IgD-negative memory B cell (primary cell): ENCODE data around the gene KRTAP5-10. TPM values are rescaled to one million over a fixed set of nuclear protein-coding genes. Genes with fewer than 3 reads are reported as not detected.
"Not testable (repeated sequence)": the region's sequence is repeated elsewhere in the genome, so short reads cannot be mapped to it uniquely, and the experiment has no call there.

Experiments
- H3K27ac Mint-ChIP-seq, 3 donors: one replicate each; pipeline ENCODE4 v1.8.0; 2020 to 2022; ENCODE audit warnings: mild to moderate bottlenecking in 3 of 3, mixed read lengths in 3 of 3, moderate library complexity in 1 of 3
- H3K27me3 Mint-ChIP-seq: one replicate; pipeline ENCODE4 v1.8.0; 2021; ENCODE audit warnings: mixed read lengths
- H3K36me3 Mint-ChIP-seq: one replicate; pipeline ENCODE4 v1.8.0; 2020; ENCODE audit warnings: mild to moderate bottlenecking, mixed read lengths
- H3K4me1 Mint-ChIP-seq, 3 donors: one replicate each; pipeline ENCODE4 v1.8.0; 2020 to 2022; ENCODE audit warnings: mixed read lengths in 3 of 3, mild to moderate bottlenecking in 1 of 3
- H3K4me3 Mint-ChIP-seq, 4 donors: one replicate each; pipeline ENCODE4 v1.8.0; 2020 to 2022; ENCODE audit warnings: mild to moderate bottlenecking in 4 of 4, mixed read lengths in 4 of 4, moderate library complexity in 3 of 4
- H3K9me3 Mint-ChIP-seq, 3 donors: one replicate each; pipeline ENCODE4 v1.8.0; 2020 to 2021; ENCODE audit warnings: mixed read lengths in 3 of 3, mild to moderate bottlenecking in 1 of 3
- polyA plus RNA-seq: library from polyadenylated mRNA; unstranded; fragments of 300-500 nt; fragmentation: Illumina TruSeq; gene quantifications from one replicate; pipeline ENCODE4 v1.2.3, GENCODE V29; 2021

Gene KRTAP5-10
- polyA plus RNA-seq, 1 donor from 2014 or later = not detected

- not testable (repeated sequence) for H3K4me1 Mint-ChIP-seq, H3K9me3 Mint-ChIP-seq, H3K4me3 Mint-ChIP-seq, H3K36me3 Mint-ChIP-seq
- peak within 1 kb of the TSS in 1 of 3 donors; percentile 13 for H3K27ac Mint-ChIP-seq
- H3K27me3 Mint-ChIP-seq = peaks cover 20% of the 10 kb centered on the region
Observed at GRCh38 chr11:71537977-71538665, 27.2 kb upstream of the KRTAP5-10 start, which contains the start of gene KRTAP5-8. TSS of gene KRTAP5-8 (plus strand) at chr11:71538025. CDS start at chr11:71538056, 31 bp downstream.

DNA sequence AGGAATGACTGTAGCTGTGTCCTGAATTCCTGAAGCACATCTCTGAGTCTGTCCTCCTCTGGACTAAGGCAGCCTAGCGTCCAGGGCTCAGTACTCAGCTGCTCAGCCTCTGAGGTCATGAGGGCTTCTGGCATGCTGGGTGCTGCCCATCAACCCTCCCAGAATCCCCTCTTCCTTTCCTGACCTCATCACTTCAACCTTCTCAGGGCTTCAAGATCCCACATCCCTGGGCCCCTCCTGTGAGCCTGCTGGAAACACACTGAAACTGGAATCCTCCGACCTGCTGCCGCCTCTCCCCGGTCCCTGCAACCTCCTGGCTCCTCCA lies 26.7 kb upstream of the KRTAP5-10 start:
- H3K27ac Mint-ChIP-seq = peak overlapping the region in 1 of 3 donors; percentile 13
- H3K4me1 Mint-ChIP-seq = peaks cover 5 to 11% (median 7%) of the 10 kb centered on the region in 3 donors
- H3K27me3 Mint-ChIP-seq = peaks cover 23% of the 10 kb centered on the region
- peaks cover 0 to 9% (median 5%) of the 10 kb centered on the region in 3 donors for H3K9me3 Mint-ChIP-seq
- H3K36me3 Mint-ChIP-seq = peaks cover 7% of the 10 kb centered on the region
- H3K4me3 Mint-ChIP-seq = no peak overlapping the region

DNA sequence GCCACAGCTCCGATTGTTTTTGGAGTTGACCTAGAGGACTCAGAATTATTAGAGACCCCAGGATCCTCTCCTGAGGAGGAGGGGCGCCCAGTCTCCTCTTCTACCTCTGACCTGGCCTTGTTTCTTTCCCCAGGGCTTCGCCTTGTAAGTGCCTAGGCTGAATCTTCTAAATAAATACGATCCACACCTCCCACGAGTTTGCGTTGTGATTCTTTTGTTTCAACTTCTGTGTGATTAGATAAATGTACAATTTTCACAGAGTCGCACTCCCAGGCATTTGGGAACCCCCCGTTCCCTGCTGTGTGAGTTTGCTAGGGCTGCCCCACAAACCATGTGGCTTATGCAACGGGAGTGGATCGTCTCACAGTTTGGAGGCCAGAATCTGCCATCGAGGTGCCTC lies 26.3 kb upstream of the KRTAP5-10 start:
- peaks cover 7% of the 10 kb centered on the region for H3K36me3 Mint-ChIP-seq
- H3K27me3 Mint-ChIP-seq = peaks cover 24% of the 10 kb centered on the region
- H3K27ac Mint-ChIP-seq = peak overlapping the region in 1 of 3 donors; percentile 13
- H3K4me3 Mint-ChIP-seq = no peak overlapping the region
- H3K4me1 Mint-ChIP-seq = peaks cover 9 to 12% (median 11%) of the 10 kb centered on the region in 3 donors
- peaks cover 0 to 9% (median 5%) of the 10 kb centered on the region in 3 donors for H3K9me3 Mint-ChIP-seq

GRCh38 chr11:71539971-71540370 lies 25.4 kb upstream of the KRTAP5-10 start:
- not testable (repeated sequence) for H3K36me3 Mint-ChIP-seq, H3K27ac Mint-ChIP-seq, H3K9me3 Mint-ChIP-seq, H3K4me3 Mint-ChIP-seq
- H3K4me1 Mint-ChIP-seq = peaks cover 12 to 15% (median 15%) of the 10 kb centered on the region in 3 donors
- peaks cover 24% of the 10 kb centered on the region for H3K27me3 Mint-ChIP-seq

- H3K4me1 Mint-ChIP-seq = peaks cover 12 to 15% (median 15%) of the 10 kb centered on the region in 3 donors
- not testable (repeated sequence) for H3K27ac Mint-ChIP-seq, H3K9me3 Mint-ChIP-seq, H3K36me3 Mint-ChIP-seq
- H3K27me3 Mint-ChIP-seq = peaks cover 24% of the 10 kb centered on the region
- peak overlapping the region in 1 of 4 donors; percentile 30 for H3K4me3 Mint-ChIP-seq
Observed at GRCh38 chr11:71540521-71541304, 24.6 kb upstream of the KRTAP5-10 start.

- Mint-ChIP-seq H3K27ac (no peak overlapping the region), H3K4me1 (peaks cover 12 to 15% (median 15%) of the 10 kb centered on the region in 3 donors), H3K4me3 (peak overlapping the region in 1 of 4 donors; percentile 59), H3K27me3 (peaks cover 30% of the 10 kb centered on the region), H3K36me3 (peaks cover 6% of the 10 kb centered on the region), H3K9me3 (peaks cover 0 to 9% (median 5%) of the 10 kb centered on the region in 3 donors)
Observed at GRCh38 chr11:71542382-71542781, 23.0 kb upstream of the KRTAP5-10 start.

GRCh38 chr11:71542879-71543777 lies 22.2 kb upstream of the KRTAP5-10 start:
- Mint-ChIP-seq H3K9me3 (peaks cover 0 to 9% (median 5%) of the 10 kb centered on the region in 3 donors), H3K4me3 (peak overlapping the region in 1 of 4 donors; percentile 9), H3K4me1 (peaks cover 12 to 15% (median 15%) of the 10 kb centered on the region in 3 donors), H3K27ac (peak overlapping the region in 1 of 3 donors; percentile 35), H3K36me3 (peaks cover 7% of the 10 kb centered on the region), H3K27me3 (peaks cover 36% of the 10 kb centered on the region)

- H3K9me3 Mint-ChIP-seq = peaks cover 0 to 9% (median 5%) of the 10 kb centered on the region in 3 donors
- peaks cover 12 to 15% (median 15%) of the 10 kb centered on the region in 3 donors for H3K4me1 Mint-ChIP-seq
- H3K27ac Mint-ChIP-seq = no peak overlapping the region
- H3K4me3 Mint-ChIP-seq = peak overlapping the region in 1 of 4 donors; percentile 53
- peaks cover 37% of the 10 kb centered on the region for H3K27me3 Mint-ChIP-seq
- H3K36me3 Mint-ChIP-seq = peaks cover 7% of the 10 kb centered on the region
Observed at GRCh38 chr11:71543866-71544265, 21.5 kb upstream of the KRTAP5-10 start.

- H3K36me3 Mint-ChIP-seq = peaks cover 7% of the 10 kb centered on the region
- peak overlapping the region in 1 of 4 donors; percentile 82 for H3K4me3 Mint-ChIP-seq
- H3K27me3 Mint-ChIP-seq = peaks cover 31% of the 10 kb centered on the region
- peaks cover 0 to 9% (median 5%) of the 10 kb centered on the region in 3 donors for H3K9me3 Mint-ChIP-seq
- no peak overlapping the region for H3K27ac Mint-ChIP-seq
- H3K4me1 Mint-ChIP-seq = peaks cover 12 to 15% (median 15%) of the 10 kb centered on the region in 3 donors
Observed at GRCh38 chr11:71544525-71545214, 20.7 kb upstream of the KRTAP5-10 start.

- peaks cover 7% of the 10 kb centered on the region for H3K36me3 Mint-ChIP-seq
- no peak overlapping the region for H3K27ac Mint-ChIP-seq
- peaks cover 12 to 20% (median 15%) of the 10 kb centered on the region in 3 donors for H3K4me1 Mint-ChIP-seq
- H3K27me3 Mint-ChIP-seq = peaks cover 29% of the 10 kb centered on the region
- peaks cover 0 to 9% (median 5%) of the 10 kb centered on the region in 3 donors for H3K9me3 Mint-ChIP-seq
- no peak overlapping the region for H3K4me3 Mint-ChIP-seq
Observed at GRCh38 chr11:71545405-71545966, 19.9 kb upstream of the KRTAP5-10 start.

GRCh38 chr11:71548120-71548519 lies 17.2 kb upstream of the KRTAP5-10 start, which contains the start of gene KRTAP5-9:
TSS of gene KRTAP5-9 (plus strand) at chr11:71548420. CDS start at chr11:71548658, 238 bp downstream.
- peaks cover 5% of the 10 kb centered on the region for H3K36me3 Mint-ChIP-seq
- H3K4me3 Mint-ChIP-seq = peak within 1 kb of the TSS in 1 of 4 donors; percentile 48
- H3K27ac Mint-ChIP-seq = no peak within 1 kb of the TSS
- peaks cover 7 to 21% (median 15%) of the 10 kb centered on the region in 3 donors for H3K4me1 Mint-ChIP-seq
- no peaks in the 10 kb centered on the region for H3K9me3 Mint-ChIP-seq
- H3K27me3 Mint-ChIP-seq = peaks cover 20% of the 10 kb centered on the region

DNA sequence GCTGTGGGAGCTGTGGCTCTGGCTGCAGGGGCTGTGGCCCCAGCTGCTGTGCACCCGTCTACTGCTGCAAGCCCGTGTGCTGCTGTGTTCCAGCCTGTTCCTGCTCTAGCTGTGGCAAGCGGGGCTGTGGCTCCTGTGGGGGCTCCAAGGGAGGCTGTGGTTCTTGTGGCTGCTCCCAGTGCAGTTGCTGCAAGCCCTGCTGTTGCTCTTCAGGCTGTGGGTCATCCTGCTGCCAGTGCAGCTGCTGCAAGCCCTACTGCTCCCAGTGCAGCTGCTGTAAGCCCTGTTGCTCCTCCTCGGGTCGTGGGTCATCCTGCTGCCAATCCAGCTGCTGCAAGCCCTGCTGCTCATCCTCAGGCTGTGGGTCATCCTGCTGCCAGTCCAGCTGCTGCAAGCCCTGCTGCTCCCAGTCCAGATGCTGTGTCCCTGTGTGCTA lies 16.6 kb upstream of the KRTAP5-10 start:
- peaks cover under 1 to 15% (median 9%) of the 10 kb centered on the region in 3 donors for H3K4me1 Mint-ChIP-seq
- H3K4me3 Mint-ChIP-seq = peak overlapping the region in 1 of 4 donors; percentile 48
- H3K27me3 Mint-ChIP-seq = peaks cover 16% of the 10 kb centered on the region
- H3K9me3 Mint-ChIP-seq = no peaks in the 10 kb centered on the region
- peaks cover 5% of the 10 kb centered on the region for H3K36me3 Mint-ChIP-seq
- H3K27ac Mint-ChIP-seq = no peak overlapping the region

DNA sequence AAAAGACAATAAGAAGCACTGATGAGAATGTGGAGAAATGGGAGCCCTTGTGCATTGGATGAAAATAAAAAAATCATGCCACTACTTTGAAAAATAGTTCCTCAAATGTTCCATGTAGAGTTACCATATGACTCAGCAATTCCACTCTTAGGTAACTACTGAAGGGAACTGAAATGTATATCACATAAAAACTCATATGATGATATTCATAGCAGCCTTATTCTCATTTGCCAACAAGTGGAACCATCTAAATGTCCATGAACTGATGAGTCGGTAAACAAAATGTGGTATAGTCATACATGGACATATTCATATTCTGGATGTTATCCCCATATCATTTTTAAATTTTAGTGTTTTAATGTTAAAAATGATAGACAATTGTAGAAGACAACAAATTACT lies 13.7 kb upstream of the KRTAP5-10 start:
- H3K27ac Mint-ChIP-seq = no peak overlapping the region
- H3K36me3 Mint-ChIP-seq = peaks cover 2% of the 10 kb centered on the region
- H3K4me1 Mint-ChIP-seq = peaks cover 0 to 7% (median 0%) of the 10 kb centered on the region in 3 donors
- H3K4me3 Mint-ChIP-seq = no peak overlapping the region
- peaks cover 10% of the 10 kb centered on the region for H3K27me3 Mint-ChIP-seq
- no peaks in the 10 kb centered on the region for H3K9me3 Mint-ChIP-seq
